ENCODE measurements around the gene CD247. TPM values are rescaled to one million over a fixed set of nuclear protein-coding genes. Genes with fewer than 3 reads are reported as not detected.

The CD247 gene
- polyA plus RNA-seq, 1 of the 3 experiments (the other 2 are of a cell fraction) = 0.08 TPM

DNA sequence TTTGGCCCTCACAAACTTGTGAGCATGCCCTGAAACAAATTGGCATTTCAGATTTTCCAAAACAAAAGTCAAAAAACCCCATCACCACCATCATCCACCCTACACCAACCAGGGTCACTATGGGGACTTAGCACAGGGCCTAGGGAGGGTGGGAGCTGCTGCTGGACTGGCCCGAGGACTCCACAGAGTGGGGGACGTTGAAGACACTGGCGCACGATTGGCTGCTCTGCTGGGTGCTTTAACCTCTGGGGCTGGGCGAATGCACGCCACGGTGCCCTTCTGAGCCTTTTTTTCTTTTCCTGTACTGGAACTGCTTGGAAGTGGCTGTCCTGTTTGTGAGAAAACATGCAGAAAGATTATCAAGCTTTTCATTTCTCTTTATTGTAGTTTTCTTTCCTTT lies 92.8 kb downstream of the CD247 start:
- Histone ChIP-seq H3K79me2 (ENCODE audit: insufficient read depth) (no peaks in the 10 kb centered on the region), H3K27ac (ENCODE audit: low read depth in 2 of 2, low read length in 1 of 2) (no peak overlapping the region), H3K9ac (no peak overlapping the region), H3K9me2 (no peaks in the 10 kb centered on the region), H3F3A (replicated peaks; ENCODE audit: insufficient read depth) (no peaks in the 10 kb centered on the region), H3K4me1 (ENCODE audit: control insufficient read depth in 1 of 2, insufficient read depth in 2 of 2, low read depth in 1 of 2, low read length in 1 of 2) (no peaks in the 10 kb centered on the region; a peak in 1 of 4 replicates), H3K4me3 (ENCODE audit: low read depth in 2 of 2, low read length in 1 of 2) (no peak overlapping the region), H3K4me2 (no peak overlapping the region), H3K36me3 (replicated peaks in 1 of 2; ENCODE audit: control insufficient read depth in 1 of 2, insufficient read depth in 2 of 2, low read length in 1 of 2) (peaks cover 0 to 13% of the 10 kb centered on the region in 2 experiments), H3K9me3 (no peaks in the 10 kb centered on the region), H4K20me1 (ENCODE audit: insufficient read depth) (no peaks in the 10 kb centered on the region), H2AFZ (ENCODE audit: low read depth) (no peak overlapping the region), H3K27me3 (ENCODE audit: insufficient read depth) (no peaks in the 10 kb centered on the region)
- ChIA-PET POLR2A (no interaction called here), CTCF (interaction anchor here (0.8 to 3.1 kb wide), 8 partner anchors 9 to 515 kb away, joined by 3 to 15 read pairs (median 4); no protein-coding TSS in a partner anchor)
- no peak for DNase-seq
- TF ChIP-seq, protein P1, sequence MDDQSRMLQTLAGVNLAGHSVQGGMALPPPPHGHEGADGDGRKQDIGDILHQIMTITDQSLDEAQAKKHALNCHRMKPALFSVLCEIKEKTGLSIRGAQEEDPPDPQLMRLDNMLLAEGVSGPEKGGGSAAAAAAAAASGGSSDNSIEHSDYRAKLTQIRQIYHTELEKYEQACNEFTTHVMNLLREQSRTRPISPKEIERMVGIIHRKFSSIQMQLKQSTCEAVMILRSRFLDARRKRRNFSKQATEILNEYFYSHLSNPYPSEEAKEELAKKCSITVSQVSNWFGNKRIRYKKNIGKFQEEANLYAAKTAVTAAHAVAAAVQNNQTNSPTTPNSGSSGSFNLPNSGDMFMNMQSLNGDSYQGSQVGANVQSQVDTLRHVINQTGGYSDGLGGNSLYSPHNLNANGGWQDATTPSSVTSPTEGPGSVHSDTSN (IDR thresholded peaks at IDR 0.05) = no peak
- TF ChIP-seq YY1 (IDR thresholded peaks at IDR 0.05; ENCODE audit: low read depth) (no peak), FOXM1 (IDR thresholded peaks at IDR 0.05; ENCODE audit: low read depth) (no peak), GABPA (IDR thresholded peaks at IDR 0.05; ENCODE audit: low read depth) (no peak), NFIC (IDR thresholded peaks at IDR 0.05; ENCODE audit: borderline replicate concordance) (no peak), EP300 (IDR thresholded peaks at IDR 0.05; ENCODE audit: borderline replicate concordance in 1 of 2, low read depth in 1 of 2, low read length in 1 of 2) (no peak), FOSL2 (IDR thresholded peaks at IDR 0.05; ENCODE audit: borderline replicate concordance, low read depth) (no peak), POLR2AphosphoS5 (IDR thresholded peaks at IDR 0.05; ENCODE audit: low read depth, low read length) (no peak), MXI1 (IDR thresholded peaks at IDR 0.05; ENCODE audit: low read depth, low read length) (no peak), ELF1 (IDR thresholded peaks at IDR 0.05) (no peak), MEF2A (IDR thresholded peaks at IDR 0.05; ENCODE audit: borderline replicate concordance, low read depth) (no peak), RFX5 (IDR thresholded peaks at IDR 0.05; ENCODE audit: low read length) (no peak), RCOR1 (IDR thresholded peaks at IDR 0.05; ENCODE audit: low read length) (no peak), CHD2 (IDR thresholded peaks at IDR 0.05; ENCODE audit: low read length, partially characterized antibody) (no peak)
- TF ChIP-seq, protein P2, sequence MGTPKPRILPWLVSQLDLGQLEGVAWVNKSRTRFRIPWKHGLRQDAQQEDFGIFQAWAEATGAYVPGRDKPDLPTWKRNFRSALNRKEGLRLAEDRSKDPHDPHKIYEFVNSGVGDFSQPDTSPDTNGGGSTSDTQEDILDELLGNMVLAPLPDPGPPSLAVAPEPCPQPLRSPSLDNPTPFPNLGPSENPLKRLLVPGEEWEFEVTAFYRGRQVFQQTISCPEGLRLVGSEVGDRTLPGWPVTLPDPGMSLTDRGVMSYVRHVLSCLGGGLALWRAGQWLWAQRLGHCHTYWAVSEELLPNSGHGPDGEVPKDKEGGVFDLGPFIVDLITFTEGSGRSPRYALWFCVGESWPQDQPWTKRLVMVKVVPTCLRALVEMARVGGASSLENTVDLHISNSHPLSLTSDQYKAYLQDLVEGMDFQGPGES (IDR thresholded peaks at IDR 0.05; ENCODE audit: low read depth, low read length) = no peak
- TF ChIP-seq, protein P3, sequence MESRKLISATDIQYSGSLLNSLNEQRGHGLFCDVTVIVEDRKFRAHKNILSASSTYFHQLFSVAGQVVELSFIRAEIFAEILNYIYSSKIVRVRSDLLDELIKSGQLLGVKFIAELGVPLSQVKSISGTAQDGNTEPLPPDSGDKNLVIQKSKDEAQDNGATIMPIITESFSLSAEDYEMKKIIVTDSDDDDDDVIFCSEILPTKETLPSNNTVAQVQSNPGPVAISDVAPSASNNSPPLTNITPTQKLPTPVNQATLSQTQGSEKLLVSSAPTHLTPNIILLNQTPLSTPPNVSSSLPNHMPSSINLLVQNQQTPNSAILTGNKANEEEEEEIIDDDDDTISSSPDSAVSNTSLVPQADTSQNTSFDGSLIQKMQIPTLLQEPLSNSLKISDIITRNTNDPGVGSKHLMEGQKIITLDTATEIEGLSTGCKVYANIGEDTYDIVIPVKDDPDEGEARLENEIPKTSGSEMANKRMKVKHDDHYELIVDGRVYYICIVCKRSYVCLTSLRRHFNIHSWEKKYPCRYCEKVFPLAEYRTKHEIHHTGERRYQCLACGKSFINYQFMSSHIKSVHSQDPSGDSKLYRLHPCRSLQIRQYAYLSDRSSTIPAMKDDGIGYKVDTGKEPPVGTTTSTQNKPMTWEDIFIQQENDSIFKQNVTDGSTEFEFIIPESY (IDR thresholded peaks at IDR 0.05; ENCODE audit: borderline replicate concordance, low read depth) = no peak
- TF ChIP-seq, protein P4, sequence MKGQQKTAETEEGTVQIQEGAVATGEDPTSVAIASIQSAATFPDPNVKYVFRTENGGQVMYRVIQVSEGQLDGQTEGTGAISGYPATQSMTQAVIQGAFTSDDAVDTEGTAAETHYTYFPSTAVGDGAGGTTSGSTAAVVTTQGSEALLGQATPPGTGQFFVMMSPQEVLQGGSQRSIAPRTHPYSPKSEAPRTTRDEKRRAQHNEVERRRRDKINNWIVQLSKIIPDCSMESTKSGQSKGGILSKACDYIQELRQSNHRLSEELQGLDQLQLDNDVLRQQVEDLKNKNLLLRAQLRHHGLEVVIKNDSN (IDR thresholded peaks at IDR 0.05; ENCODE audit: borderline replicate concordance, low read depth) = no peak
- TF ChIP-seq, protein P5, sequence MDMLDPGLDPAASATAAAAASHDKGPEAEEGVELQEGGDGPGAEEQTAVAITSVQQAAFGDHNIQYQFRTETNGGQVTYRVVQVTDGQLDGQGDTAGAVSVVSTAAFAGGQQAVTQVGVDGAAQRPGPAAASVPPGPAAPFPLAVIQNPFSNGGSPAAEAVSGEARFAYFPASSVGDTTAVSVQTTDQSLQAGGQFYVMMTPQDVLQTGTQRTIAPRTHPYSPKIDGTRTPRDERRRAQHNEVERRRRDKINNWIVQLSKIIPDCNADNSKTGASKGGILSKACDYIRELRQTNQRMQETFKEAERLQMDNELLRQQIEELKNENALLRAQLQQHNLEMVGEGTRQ (IDR thresholded peaks at IDR 0.05; ENCODE audit: borderline replicate concordance, low read depth, low read length) = no peak
- TF ChIP-seq, protein P6, sequence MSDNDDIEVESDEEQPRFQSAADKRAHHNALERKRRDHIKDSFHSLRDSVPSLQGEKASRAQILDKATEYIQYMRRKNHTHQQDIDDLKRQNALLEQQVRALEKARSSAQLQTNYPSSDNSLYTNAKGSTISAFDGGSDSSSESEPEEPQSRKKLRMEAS (IDR thresholded peaks at IDR 0.05; ENCODE audit: low read depth) = no peak
- 84% methylated on average over 5 of the region's 7 CpGs for WGBS (ENCODE audit: low lambda C conversion rate)

Measured in SK-N-SH (cell line).